HepG2 (cell line): ENCODE measurements around the gene CCBE1. TPM values are rescaled to one million over a fixed set of nuclear protein-coding genes. Genes with fewer than 3 reads are reported as not detected.

Experiments
- ATAC-seq: fragments of 200-7000 bp; cut with Tn5 transposase; 3 replicates; pipeline ENCODE4 v1.9.1; 2020; ENCODE audit warnings: mild to moderate bottlenecking, moderate library complexity
- BruUV-seq: library from RNA; stranded (reverse); fragments of 400-500 nt; replicated peaks from 2 replicates; lab custom pipeline; 2021; lab: Mats Ljungman, UMichigan
- CTCF ChIA-PET: fragments of 300-600 bp; formaldehyde crosslinking; extraction: SDS; loops from one replicate; lab custom pipeline; 2021; ENCODE audit warnings: low total read pairs, inconsistent platforms, low intra/inter-chr PET ratio; lab: Yijun Ruan, JAX
- POLR2A ChIA-PET: fragments of 350-600 bp; sonication (Branson Sonifier 250); formaldehyde crosslinking; loops from one replicate; lab custom pipeline; 2020; ENCODE audit warnings: antibody characterized with exemption, inconsistent platforms; lab: Yijun Ruan, JAX
- DNase-seq: peaks from one replicate; pipeline ENCODE4 v3.0.0-alpha.2; 2015; ENCODE audit warnings: low spot score
- FAIRE-seq: peaks from 3 replicates; lab custom pipeline; 2011; peaks lifted over from hg19 to GRCh38; lab: Jason Lieb, UNC
- H2AFZ ChIP-seq: one replicate; pipeline ENCODE4 v1.6.1; 2011; ENCODE audit warnings: low read length, inconsistent platforms
- H3K27ac ChIP-seq: fragments of 300-600 bp; 3 replicates; pipeline ENCODE4 v1.8.0; 2011; ENCODE audit warnings: mixed run types, mild to moderate bottlenecking, mixed read lengths, low read length, inconsistent platforms; ENCODE audit not compliant: insufficient read depth; ENCODE audit errors: extremely low read length
- H3K27me3 ChIP-seq, 2 experiments: fragments of 200-600 bp in 1 of 2; 2 replicates in 1 of 2; 3 replicates in 1 of 2; pipeline versions ENCODE4 v1.6.0 to v1.8.0; 2011; ENCODE audit warnings: low read length in 2 of 2, mild to moderate bottlenecking in 2 of 2, moderate library complexity in 2 of 2, inconsistent platforms in 1 of 2; ENCODE audit not compliant: insufficient read depth in 2 of 2, control insufficient read depth in 1 of 2
- H3K36me3 ChIP-seq, 2 experiments: fragments of 200-600 bp in 1 of 2; replicated peaks in 1 of 2; 2 replicates in 1 of 2; 3 replicates in 1 of 2; pipeline versions ENCODE4 v1.5.1 to v1.8.0; 2011; ENCODE audit warnings: low read length in 2 of 2, inconsistent platforms in 1 of 2; ENCODE audit not compliant: insufficient read depth in 2 of 2, control insufficient read depth in 1 of 2
- H3K4me1 ChIP-seq: 2 replicates; pipeline ENCODE4 v1.5.1; 2012; ENCODE audit warnings: low read length, inconsistent platforms; ENCODE audit not compliant: insufficient read depth
- H3K4me2 ChIP-seq: 2 replicates; pipeline ENCODE4 v1.6.0; 2011; ENCODE audit warnings: low read depth, low read length, inconsistent platforms
- H3K4me3 ChIP-seq, 3 experiments: fragments of 200-600 bp in 1 of 3; sonication (generic), shearing (Covaris generic) in 1 of 3; replicated peaks in 1 of 3; 2 replicates each; pipeline ENCODE4 v1.5.1; 2011 to 2016; ENCODE audit warnings: low read length in 3 of 3, inconsistent platforms in 2 of 3, low read depth in 2 of 3, mild to moderate bottlenecking in 2 of 3, control low read depth in 1 of 3, mixed read lengths in 1 of 3; ENCODE audit not compliant: insufficient read depth in 1 of 3
- H3K79me2 ChIP-seq: one replicate; pipeline ENCODE4 v1.6.1; 2011; ENCODE audit warnings: low read length, inconsistent platforms; ENCODE audit not compliant: insufficient read depth
- H3K9ac ChIP-seq: 2 replicates; pipeline ENCODE4 v1.6.0; 2011; ENCODE audit warnings: mild to moderate bottlenecking, low read depth, low read length, inconsistent platforms; ENCODE audit not compliant: insufficient read depth
- H3K9me3 ChIP-seq: 2 replicates; pipeline ENCODE4 v1.5.1; 2012; ENCODE audit warnings: mild to moderate bottlenecking, low read length
- H4K20me1 ChIP-seq: 2 replicates; pipeline ENCODE4 v1.6.0; 2011; ENCODE audit warnings: inconsistent platforms, mild to moderate bottlenecking, low read length, moderate library complexity; ENCODE audit not compliant: insufficient read depth
- ASH2L ChIP-seq: fragments of 300-600, 200-600 bp; sonication (generic); IDR thresholded peaks from 2 replicates; pipeline ENCODE4 v1.7.0; 2017; ENCODE audit warnings: low read depth, mild to moderate bottlenecking, moderate library complexity, mixed read lengths, low read length; ENCODE audit not compliant: insufficient read length
- ELF1 ChIP-seq: sonication (generic); formaldehyde crosslinking; IDR thresholded peaks from 2 replicates; pipeline ENCODE4 v1.4.0; 2020; ENCODE audit warnings: missing genetic modification reagents
- GZF1 ChIP-seq: sonication (generic); formaldehyde crosslinking; IDR thresholded peaks from 2 replicates; pipeline ENCODE4 v1.5.1; 2020; ENCODE audit warnings: mild to moderate bottlenecking, missing genetic modification reagents
- KAT7 ChIP-seq: IDR thresholded peaks from 2 replicates; pipeline ENCODE4 v1.6.1; 2018; ENCODE audit warnings: borderline replicate concordance, missing compliant biosample characterization
- KDM4B ChIP-seq: sonication (generic); formaldehyde crosslinking; IDR thresholded peaks from 2 replicates; pipeline ENCODE4 v1.4.0; 2020; ENCODE audit warnings: missing genetic modification reagents
- MAFF ChIP-seq: IDR thresholded peaks from 2 replicates; pipeline ENCODE4 v1.6.1; 2011; ENCODE audit warnings: low read depth, low read length, improper control_type of control experiment
- MAFK ChIP-seq, 2 experiments: IDR thresholded peaks in 1 of 2; conservative IDR thresholded peaks in 1 of 2; 2 replicates each; pipeline ENCODE4 v1.6.1; 2011; ENCODE audit warnings: improper control_type of control experiment in 2 of 2, low read length in 2 of 2
- NFAT5 ChIP-seq: sonication (generic); formaldehyde crosslinking; IDR thresholded peaks from 2 replicates; pipeline ENCODE4 v1.4.0; 2020; ENCODE audit warnings: missing genetic modification reagents
- RFX1 ChIP-seq: fragments of 450-650 bp; IDR thresholded peaks from 2 replicates; pipeline ENCODE4 v1.6.1; 2017
- TSC22D2 ChIP-seq: sonication (generic); formaldehyde crosslinking; IDR thresholded peaks from 2 replicates; pipeline ENCODE4 v1.5.1; 2020; ENCODE audit warnings: missing genetic modification reagents, mild to moderate bottlenecking, borderline replicate concordance
- YY1 ChIP-seq: IDR thresholded peaks from 2 replicates; pipeline ENCODE4 v1.6.1; 2011; ENCODE audit warnings: low read length, low read depth, moderate library complexity, mild to moderate bottlenecking; ENCODE audit not compliant: insufficient read depth, insufficient replicate concordance
- ZNF24 ChIP-seq: fragments of 450-650 bp; IDR thresholded peaks from 2 replicates; pipeline ENCODE4 v1.6.1; 2017; ENCODE audit warnings: antibody characterized with exemption, mild to moderate bottlenecking
- ZNF33A ChIP-seq: sonication (generic); formaldehyde crosslinking; IDR thresholded peaks from 2 replicates; pipeline ENCODE4 v1.5.1; 2020; ENCODE audit warnings: missing genetic modification reagents, mild to moderate bottlenecking, moderate library complexity, borderline replicate concordance
- WGBS: methylation state at CpG from one replicate; pipeline ENCODE4 v1.1.6; 2017; ENCODE audit warnings: low lambda C conversion rate; 5-methylcytosine and 5-hydroxymethylcytosine counted together
- in situ Hi-C: cut with HindIII; loops from 2 replicates; pipeline ENCODE4 v1.10.0; 2017; ENCODE audit warnings: low pct_unique_long_range_greater_than_20kb; ENCODE audit not compliant: extremely low pct_ligation_motif_present
- intact Hi-C: fragments of 100-400 bp; cut with micrococcal nuclease; formaldehyde crosslinking; loops from one replicate; pipeline ENCODE4 v1.10.0; 2022; ENCODE audit not compliant: unreplicated experiment
- polyA plus RNA-seq, 8 experiments: library from polyadenylated mRNA; depleted of rRNA in 3 of 8; stranded (reverse) in 7 of 8; unstranded in 1 of 8; fragments of >200 nt; fragmentation: Illumina TruSeq in 4 of 8; extraction: Trizol in 4 of 8; gene quantifications; 2 replicates each; pipeline versions ENCODE4 v1.2.1 to v1.2.3, GENCODE V29; 2011 to 2016; ENCODE audit warnings: low read depth in 4 of 8, missing spikeins in 1 of 8, mixed read lengths in 1 of 8; ENCODE audit not compliant: insufficient read depth in 1 of 8
- total RNA-seq, 5 experiments: library from RNA; depleted of rRNA; stranded (reverse); fragments of >200 nt; fragmentation: Illumina TruSeq; extraction: Trizol; gene quantifications; 2 replicates each; pipeline ENCODE4 v1.2.3, GENCODE V29; 2016; ENCODE audit warnings: low read depth in 1 of 5

The CCBE1 gene
- total and polyA plus RNA-seq, 2 of the 13 experiments (the other 11 are each of a cell fraction or from before 2014, with no cell fraction given), result not detected

- DNase-seq, result no peak
- Histone ChIP-seq H4K20me1 (no peaks in the 10 kb centered on the region), H3K79me2 (no peaks in the 10 kb centered on the region), H2AFZ (no peak overlapping the region), H3K4me3 (no peak overlapping the region), H3K4me1 (no peaks in the 10 kb centered on the region), H3K9me3 (no peaks in the 10 kb centered on the region; the same call in 1 of the 2 replicates), H3K27ac (no peak overlapping the region), H3K9ac (no peak overlapping the region), H3K36me3 (no peaks in the 10 kb centered on the region), H3K4me2 (no peak overlapping the region), H3K27me3 (peaks cover 1 to 25% of the 10 kb centered on the region in 2 experiments; a peak in 2 of 5 replicates)
- WGBS, result 17% methylated on average over 10 of the region's 12 CpGs
- CTCF ChIA-PET, result no interaction called here
- TF ChIP-seq MAFK (conservative IDR thresholded peaks at IDR 0.05 in 1 of 2, IDR thresholded peaks at IDR 0.05 in 1 of 2; ENCODE audit: low read length in 2 of 2) (peak in 1 of 2 experiments; percentile 60; a peak in 2 of 4 replicates), TSC22D2 (CRISPR knock-in tag) (no peak), MAFF (peak; percentile 44; the same call in 1 of the 2 replicates)
- ATAC-seq, result no peak
- intact Hi-C loops, result no loop called here
- in situ Hi-C loops, result no loop called here
- no TSS peak for BruUV-seq
- POLR2A ChIA-PET, result no interaction called here
- FAIRE-seq, result no peak
Observed at GRCh38 chr18:59665057-59666006, 31.9 kb downstream of the CCBE1 start.

GRCh38 chr18:59664329-59664728, 32.9 kb downstream of the CCBE1 start:
- intact Hi-C loops (no loop called here), in situ Hi-C loops (no loop called here)
- no peaks in the 10 kb centered on the region for H3K36me3 ChIP-seq
- H2AFZ ChIP-seq, result no peak overlapping the region
- peaks cover 1 to 29% of the 10 kb centered on the region in 2 experiments; a peak in 2 of 5 replicates for H3K27me3 ChIP-seq
- ChIA-PET CTCF (no interaction called here), POLR2A (no interaction called here)
- no peak for DNase-seq
- no peak overlapping the region for H3K4me3 ChIP-seq
- BruUV-seq, result no TSS peak
- H3K79me2 ChIP-seq, result no peaks in the 10 kb centered on the region
- H3K27ac ChIP-seq, result no peak overlapping the region
- H3K9ac ChIP-seq, result no peak overlapping the region
- H3K9me3 ChIP-seq, result no peaks in the 10 kb centered on the region; the same call in 1 of the 2 replicates
- H3K4me2 ChIP-seq, result no peak overlapping the region
- H3K4me1 ChIP-seq, result no peaks in the 10 kb centered on the region
- no peaks in the 10 kb centered on the region for H4K20me1 ChIP-seq
- WGBS, result 13% methylated on average over 3 of the region's 3 CpGs
- no peak for ATAC-seq
- no peak for FAIRE-seq
- no peak for TF ChIP-seq ZNF33A (CRISPR knock-in tag)
- no peak for TF ChIP-seq YY1
- TF ChIP-seq KAT7 (CRISPR knock-in tag), result no peak
- no peak for TF ChIP-seq NFAT5
- no peak for TF ChIP-seq ZNF24
- TF ChIP-seq GZF1 (CRISPR knock-in tag), result no peak
- no peak for TF ChIP-seq RFX1
- no peak for TF ChIP-seq ASH2L
- TF ChIP-seq KDM4B (CRISPR knock-in tag), result no peak
- TF ChIP-seq ELF1, result no peak
